Measurements from ENCODE around the gene PGBD4. TPM values are rescaled to one million over a fixed set of nuclear protein-coding genes. Genes with fewer than 3 reads are reported as not detected.

PGBD4 gene
- total RNA-seq, 1 experiment from 2014 or later, result 1.3 TPM

- Mint-ChIP-seq H3K36me3 (ENCODE audit: insufficient read depth, unreplicated experiment) (no peaks in the 10 kb centered on the region), H3K27me3 (ENCODE audit: unreplicated experiment) (no peaks in the 10 kb centered on the region), H3K4me1 (ENCODE audit: low read depth, unreplicated experiment) (no peaks in the 10 kb centered on the region), H3K4me3 (ENCODE audit: low read depth, unreplicated experiment) (no peak overlapping the region), H3K9me3 (ENCODE audit: low read depth, unreplicated experiment) (no peaks in the 10 kb centered on the region), H3K27ac (ENCODE audit: unreplicated experiment) (no peak overlapping the region)
- BruUV-seq (replicated peaks), result no TSS peak
- no peak for DNase-seq
- no peak for TF ChIP-seq CTCF (IDR thresholded peaks at IDR 0.05; ENCODE audit: unreplicated experiment)
- intact Hi-C loops (cut with micrococcal nuclease; ENCODE audit: unreplicated experiment), result no loop called here
- CTCF ChIA-PET, result no interaction called here
These were observed 35.9 kb upstream of the PGBD4 start for GRCh38 chr15:34065941-34066340.

GRCh38 chr15:34070003-34070402 lies 31.9 kb upstream of the PGBD4 start:
- no peaks in the 10 kb centered on the region for H3K4me1 Mint-ChIP-seq (ENCODE audit: low read depth, unreplicated experiment)
- DNase-seq, result no peak
- no peaks in the 10 kb centered on the region for H3K27me3 Mint-ChIP-seq (ENCODE audit: unreplicated experiment)
- no peak for TF ChIP-seq CTCF (IDR thresholded peaks at IDR 0.05; ENCODE audit: unreplicated experiment)
- intact Hi-C loops (cut with micrococcal nuclease; ENCODE audit: unreplicated experiment), result no loop called here
- CTCF ChIA-PET, result interaction anchor here (0.7 kb wide), 1 partner anchor 666 kb away, joined by 7 read pairs; no protein-coding TSS in a partner anchor
- no peak overlapping the region for H3K27ac Mint-ChIP-seq (ENCODE audit: unreplicated experiment)
- no peaks in the 10 kb centered on the region for H3K36me3 Mint-ChIP-seq (ENCODE audit: insufficient read depth, unreplicated experiment)
- no peaks in the 10 kb centered on the region for H3K9me3 Mint-ChIP-seq (ENCODE audit: low read depth, unreplicated experiment)
- BruUV-seq (replicated peaks), result no TSS peak
- no peak overlapping the region for H3K4me3 Mint-ChIP-seq (ENCODE audit: low read depth, unreplicated experiment)

GRCh38 chr15:34076785-34077184 lies 25.1 kb upstream of the PGBD4 start:
- H3K27ac Mint-ChIP-seq (ENCODE audit: unreplicated experiment), result no peak overlapping the region
- H3K9me3 Mint-ChIP-seq (ENCODE audit: low read depth, unreplicated experiment), result no peaks in the 10 kb centered on the region
- BruUV-seq (replicated peaks), result no TSS peak
- DNase-seq, result no peak
- CTCF ChIA-PET, result no interaction called here
- H3K4me3 Mint-ChIP-seq (ENCODE audit: low read depth, unreplicated experiment), result no peak overlapping the region
- TF ChIP-seq CTCF (IDR thresholded peaks at IDR 0.05; ENCODE audit: unreplicated experiment), result no peak
- no peaks in the 10 kb centered on the region for H3K36me3 Mint-ChIP-seq (ENCODE audit: insufficient read depth, unreplicated experiment)
- intact Hi-C loops (cut with micrococcal nuclease; ENCODE audit: unreplicated experiment), result no loop called here
- H3K27me3 Mint-ChIP-seq (ENCODE audit: unreplicated experiment), result no peaks in the 10 kb centered on the region
- H3K4me1 Mint-ChIP-seq (ENCODE audit: low read depth, unreplicated experiment), result no peaks in the 10 kb centered on the region

GRCh38 chr15:34078900-34079299 lies 23.0 kb upstream of the PGBD4 start:
- H3K4me3 Mint-ChIP-seq (ENCODE audit: low read depth, unreplicated experiment), result no peak overlapping the region
- no peaks in the 10 kb centered on the region for H3K36me3 Mint-ChIP-seq (ENCODE audit: insufficient read depth, unreplicated experiment)
- DNase-seq, result no peak
- intact Hi-C loops (cut with micrococcal nuclease; ENCODE audit: unreplicated experiment), result no loop called here
- no TSS peak for BruUV-seq (replicated peaks)
- no peaks in the 10 kb centered on the region for H3K4me1 Mint-ChIP-seq (ENCODE audit: low read depth, unreplicated experiment)
- H3K9me3 Mint-ChIP-seq (ENCODE audit: low read depth, unreplicated experiment), result no peaks in the 10 kb centered on the region
- CTCF ChIA-PET, result no interaction called here
- H3K27me3 Mint-ChIP-seq (ENCODE audit: unreplicated experiment), result no peaks in the 10 kb centered on the region
- no peak for TF ChIP-seq CTCF (IDR thresholded peaks at IDR 0.05; ENCODE audit: unreplicated experiment)
- no peak overlapping the region for H3K27ac Mint-ChIP-seq (ENCODE audit: unreplicated experiment)
